Nephron (organoid): ENCODE measurements around the gene C2CD2.

Source experiments
- H3K27ac Mint-ChIP-seq, 3 experiments: 2 replicates each; pipeline ENCODE4 v1.8.0; 2020; ENCODE audit warnings: mixed read lengths in 3 of 3, mild to moderate bottlenecking in 2 of 3, moderate library complexity in 1 of 3
- H3K27me3 Mint-ChIP-seq: 2 replicates; pipeline ENCODE4 v1.8.0; 2021; ENCODE audit warnings: low read depth, mild to moderate bottlenecking, moderate library complexity, mixed read lengths
- H3K36me3 Mint-ChIP-seq: 2 replicates; pipeline ENCODE4 v1.8.0; 2020; ENCODE audit warnings: low read depth, mixed read lengths
- H3K4me1 Mint-ChIP-seq: 2 replicates; pipeline ENCODE4 v1.8.0; 2020; ENCODE audit warnings: mixed read lengths
- H3K4me3 Mint-ChIP-seq, 3 experiments: 2 replicates each; pipeline ENCODE4 v1.8.0; 2020; ENCODE audit warnings: mild to moderate bottlenecking in 3 of 3, mixed read lengths in 3 of 3, moderate library complexity in 2 of 3
- H3K9me3 Mint-ChIP-seq: 2 replicates; pipeline ENCODE4 v1.8.0; 2020; ENCODE audit warnings: mixed read lengths
- CTCF ChIP-seq, 3 experiments: fragments of 200-600 bp; sonication (generic); IDR thresholded peaks; one replicate each; pipeline ENCODE4 v1.5.0; 2021; ENCODE audit warnings: antibody characterized with exemption in 3 of 3; ENCODE audit not compliant: unreplicated experiment in 3 of 3

The C2CD2 gene

GRCh38 chr21:41948078-41948895 is 5.5 kb downstream of the C2CD2 start:
- no peak overlapping the region for H3K4me3 Mint-ChIP-seq
- peaks cover 16% of the 10 kb centered on the region for H3K4me1 Mint-ChIP-seq
- no peak for TF ChIP-seq CTCF (IDR thresholded peaks at IDR 0.05; ENCODE audit: unreplicated experiment in 3 of 3)
- H3K27ac Mint-ChIP-seq, result no peak overlapping the region
- H3K9me3 Mint-ChIP-seq, result peaks cover 6% of the 10 kb centered on the region
- no peaks in the 10 kb centered on the region for H3K36me3 Mint-ChIP-seq
- peaks cover 8% of the 10 kb centered on the region for H3K27me3 Mint-ChIP-seq

- Mint-ChIP-seq H3K4me3 (no peak overlapping the region), H3K9me3 (peaks cover 6% of the 10 kb centered on the region), H3K27me3 (peaks cover 4% of the 10 kb centered on the region), H3K4me1 (no peaks in the 10 kb centered on the region), H3K36me3 (no peaks in the 10 kb centered on the region), H3K27ac (no peak overlapping the region)
- TF ChIP-seq CTCF (IDR thresholded peaks at IDR 0.05; ENCODE audit: unreplicated experiment in 3 of 3), result no peak
These were observed 7.8 kb downstream of the C2CD2 start for GRCh38 chr21:41945982-41946381.

GRCh38 chr21:41943851-41944250 is 10.0 kb downstream of the C2CD2 start:
- Mint-ChIP-seq H3K9me3 (peaks cover 6% of the 10 kb centered on the region), H3K4me3 (no peak overlapping the region), H3K36me3 (no peaks in the 10 kb centered on the region), H3K4me1 (no peaks in the 10 kb centered on the region), H3K27me3 (no peaks in the 10 kb centered on the region), H3K27ac (no peak overlapping the region)
- TF ChIP-seq CTCF (IDR thresholded peaks at IDR 0.05; ENCODE audit: unreplicated experiment in 3 of 3), result no peak

GRCh38 chr21:41942457-41942856 is 11.4 kb downstream of the C2CD2 start:
- Mint-ChIP-seq H3K9me3 (peaks cover 6% of the 10 kb centered on the region), H3K27ac (no peak overlapping the region), H3K4me3 (no peak overlapping the region), H3K36me3 (no peaks in the 10 kb centered on the region), H3K27me3 (no peaks in the 10 kb centered on the region), H3K4me1 (no peaks in the 10 kb centered on the region)
- no peak for TF ChIP-seq CTCF (IDR thresholded peaks at IDR 0.05; ENCODE audit: unreplicated experiment in 3 of 3)

GRCh38 chr21:41941941-41942340 is 11.9 kb downstream of the C2CD2 start:
- no peak for TF ChIP-seq CTCF (IDR thresholded peaks at IDR 0.05; ENCODE audit: unreplicated experiment in 3 of 3)
- Mint-ChIP-seq H3K36me3 (no peaks in the 10 kb centered on the region), H3K4me1 (no peaks in the 10 kb centered on the region), H3K4me3 (no peak overlapping the region), H3K27ac (no peak overlapping the region), H3K9me3 (peaks cover 6% of the 10 kb centered on the region), H3K27me3 (no peaks in the 10 kb centered on the region)

GRCh38 chr21:41940431-41940830 is 13.4 kb downstream of the C2CD2 start:
- Mint-ChIP-seq H3K36me3 (no peaks in the 10 kb centered on the region), H3K4me3 (no peak overlapping the region), H3K27me3 (no peaks in the 10 kb centered on the region), H3K4me1 (no peaks in the 10 kb centered on the region), H3K27ac (no peak overlapping the region), H3K9me3 (peaks cover 6% of the 10 kb centered on the region)
- no peak for TF ChIP-seq CTCF (IDR thresholded peaks at IDR 0.05; ENCODE audit: unreplicated experiment in 3 of 3)
